GM19468 (cell line): Measurements from ENCODE around the gene ZDHHC3.
"Not testable (repeated sequence)": the region's sequence is repeated elsewhere in the genome, so short reads cannot be mapped to it uniquely, and the experiment has no call there.

Experiments
- ATAC-seq: cut with Tn5 transposase; IDR thresholded peaks from one replicate; pipeline ENCODE4 v1.9.1; 2021; ENCODE audit warnings: mild to moderate bottlenecking, moderate library complexity, moderate number of reproducible peaks; ENCODE audit not compliant: unreplicated experiment; ENCODE audit errors: extremely low read depth

The ZDHHC3 gene

DNA sequence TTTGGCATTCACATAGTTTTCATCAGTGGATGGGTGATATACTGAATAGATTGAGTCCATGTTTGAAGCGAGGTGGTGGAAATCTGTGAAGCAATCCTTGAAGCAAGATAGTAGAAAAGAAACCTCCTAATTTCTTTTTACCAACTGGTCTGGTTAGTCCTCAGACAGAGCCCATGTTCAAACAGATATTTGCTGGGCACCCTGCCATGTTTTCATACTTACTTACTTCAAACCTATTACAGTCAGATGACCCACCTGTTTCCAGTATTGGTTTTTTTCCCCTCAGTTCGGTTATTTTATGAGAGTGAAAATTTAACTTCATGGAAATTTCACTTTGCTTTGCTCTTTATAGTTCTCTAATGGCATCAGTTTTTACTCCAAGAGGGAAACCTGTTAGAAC lies 23.8 kb upstream of the ZDHHC3 start:
- ATAC-seq = no peak

- no peak for ATAC-seq
Observed at GRCh38 chr3:44996556-44996969, 20.6 kb upstream of the ZDHHC3 start.

DNA sequence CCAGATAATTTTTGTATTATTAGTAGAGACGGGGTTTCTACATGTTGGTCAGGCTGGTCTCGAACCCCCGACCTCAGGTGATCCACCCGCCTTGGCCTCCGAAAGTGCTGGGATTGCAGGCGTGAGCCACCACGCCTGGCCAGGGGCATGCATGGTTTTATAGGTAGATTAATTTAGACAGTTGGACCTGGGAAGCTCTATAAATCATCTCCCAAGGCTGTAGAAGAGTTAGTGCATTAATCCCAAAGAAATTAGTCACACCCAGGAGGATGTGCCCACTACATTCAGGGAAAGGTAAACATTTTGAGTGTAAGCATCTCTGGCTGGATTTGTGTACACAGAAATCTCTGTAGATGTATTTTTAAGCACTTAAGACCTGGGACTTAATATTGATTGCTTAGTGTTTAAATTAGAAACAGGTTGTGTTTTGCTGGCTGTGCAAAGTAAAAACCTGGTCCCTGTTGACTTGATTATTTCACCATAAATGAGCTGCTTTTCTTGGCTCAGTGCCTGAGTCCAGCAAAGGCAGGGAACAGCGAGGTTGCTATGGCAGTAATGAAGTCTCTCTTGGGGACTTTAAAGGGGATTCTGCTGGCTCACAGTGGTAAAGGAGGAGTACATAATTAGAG lies 19.3 kb upstream of the ZDHHC3 start:
- no peak for ATAC-seq

DNA sequence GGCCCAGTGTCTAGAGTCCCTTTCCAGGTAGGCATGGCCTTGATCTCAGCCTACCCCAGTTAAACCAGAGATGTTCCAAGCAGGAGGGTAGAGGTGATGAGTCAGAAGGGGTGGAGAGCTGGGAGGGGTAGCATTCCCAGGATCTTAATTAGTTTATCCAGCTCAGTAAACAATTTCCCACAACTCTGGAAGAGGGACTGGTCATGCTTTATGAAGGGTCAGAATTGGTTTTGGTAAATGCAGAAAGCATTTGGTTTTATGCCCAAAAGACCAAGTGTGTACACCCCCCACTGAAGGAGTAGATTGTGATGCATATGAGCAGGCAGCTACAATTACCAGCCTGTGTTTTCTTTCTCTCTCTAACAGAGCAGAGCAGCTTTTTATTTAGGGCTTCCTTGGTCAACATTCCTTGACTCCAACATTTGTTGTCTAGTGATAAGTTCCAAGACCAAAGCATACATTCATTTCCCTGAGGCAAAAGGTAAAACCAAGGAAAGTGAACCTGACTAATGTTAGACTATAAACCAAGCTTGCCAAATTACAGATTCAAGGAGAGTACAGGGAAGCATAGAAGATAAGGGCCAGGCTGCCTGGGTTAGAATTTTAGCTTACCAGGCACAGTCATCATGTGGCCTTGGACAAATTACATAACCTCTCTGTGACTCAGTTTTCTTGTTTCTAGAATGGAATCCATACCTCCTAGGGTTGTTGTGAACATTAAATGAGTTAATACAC lies 17.7 kb upstream of the ZDHHC3 start:
- no peak for ATAC-seq

DNA sequence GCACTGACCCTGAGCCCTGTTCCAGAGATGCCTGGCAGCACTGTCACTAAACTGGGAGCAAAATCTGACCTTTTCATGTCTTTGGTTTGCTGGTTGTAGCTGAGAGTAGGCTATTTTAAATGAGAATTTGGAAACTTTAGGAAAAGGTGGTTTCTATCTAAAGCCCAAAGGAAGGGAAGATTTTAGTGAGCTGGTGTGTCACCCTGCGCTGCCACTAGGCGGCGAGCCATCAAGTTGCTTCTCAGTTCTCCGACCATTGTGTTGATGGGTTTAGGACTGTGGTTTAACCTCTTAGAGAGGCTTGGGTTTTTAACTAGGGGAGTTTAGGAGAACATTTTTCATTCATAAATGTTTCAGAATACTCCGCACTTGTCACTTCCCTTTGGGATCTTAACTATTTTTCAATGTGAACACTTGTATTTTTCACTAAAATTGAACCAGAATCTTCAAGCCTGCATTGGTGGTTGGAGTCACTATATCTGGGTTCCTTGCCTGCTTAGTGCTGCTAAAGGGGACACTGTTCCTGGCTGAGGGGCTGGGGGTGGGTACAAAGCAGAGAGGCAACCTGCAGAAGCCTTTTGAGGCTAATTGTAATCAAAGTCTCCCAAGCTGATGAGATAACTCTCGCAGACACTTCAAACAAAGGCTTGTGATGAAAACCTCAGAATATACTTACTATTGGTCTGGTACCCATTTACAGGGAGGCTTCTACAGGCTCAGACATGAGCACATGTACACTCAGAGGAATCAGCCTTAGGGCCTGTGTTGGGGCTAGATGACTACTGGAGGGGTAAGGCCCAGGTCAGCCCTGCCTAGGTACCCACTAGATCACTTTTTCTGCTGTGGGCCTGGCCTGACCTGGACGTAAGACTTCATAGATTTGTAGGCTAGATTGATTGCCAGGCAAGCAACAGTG lies 16.8 kb upstream of the ZDHHC3 start:
- ATAC-seq = no peak

- no peak for ATAC-seq
Observed at GRCh38 chr3:44991326-44991725, 15.4 kb upstream of the ZDHHC3 start.

DNA sequence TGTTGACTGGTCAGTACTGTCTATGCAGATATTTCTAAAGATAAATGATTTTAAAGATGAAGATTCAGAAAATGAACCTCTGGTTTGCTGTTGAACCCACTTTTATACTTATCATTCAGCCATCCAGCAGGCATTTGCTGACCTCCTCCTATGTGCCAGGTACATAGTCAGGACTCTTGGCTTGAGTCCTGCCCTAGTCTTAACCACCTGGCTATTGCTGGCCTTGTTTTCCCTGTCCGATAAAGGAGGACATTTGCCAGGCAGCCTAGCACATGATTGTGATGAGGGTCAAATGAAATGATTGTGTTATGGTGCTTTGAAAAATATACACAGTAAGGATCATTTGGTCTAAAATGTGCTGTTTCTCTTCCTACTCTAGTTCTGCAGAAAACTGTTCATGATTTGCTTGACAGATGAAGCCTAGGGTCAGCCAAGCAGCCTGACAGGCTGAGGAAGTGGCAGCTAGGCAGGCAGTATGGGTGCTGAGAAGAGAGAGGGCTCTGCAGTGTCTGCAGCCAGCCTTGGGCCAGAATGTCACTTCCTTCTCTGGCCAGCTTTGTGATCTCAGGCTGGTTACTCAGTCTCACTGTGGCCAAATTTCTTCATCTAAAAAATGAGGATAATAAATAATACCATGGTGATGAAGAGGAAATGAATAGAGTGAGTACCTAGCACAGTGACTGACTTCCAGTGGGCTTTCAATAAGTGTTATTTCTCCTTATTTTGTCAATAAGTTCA lies 13.8 kb upstream of the ZDHHC3 start:
- no peak for ATAC-seq

- no peak for ATAC-seq
Observed at GRCh38 chr3:44989141-44989540, 13.2 kb upstream of the ZDHHC3 start.

DNA sequence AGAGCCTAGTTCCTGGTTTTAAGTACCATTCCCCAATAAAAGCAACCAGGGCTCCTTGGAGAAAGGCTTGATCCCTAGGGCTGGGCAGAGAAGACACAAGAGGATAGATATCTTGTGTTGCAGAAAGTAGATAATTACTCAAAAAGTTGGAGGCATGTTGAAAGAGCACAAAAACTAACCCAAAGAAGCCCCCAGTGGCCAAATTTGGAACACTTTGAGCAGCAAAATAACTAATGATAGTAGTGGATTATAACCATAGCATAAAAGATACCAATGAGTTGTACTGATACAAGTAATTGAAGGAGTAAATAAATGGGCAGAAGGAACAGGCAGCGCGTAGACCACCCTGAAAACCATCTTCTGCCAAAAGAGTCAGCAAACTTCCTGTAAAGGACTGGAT lies 12.1 kb upstream of the ZDHHC3 start:
- no peak for ATAC-seq

DNA sequence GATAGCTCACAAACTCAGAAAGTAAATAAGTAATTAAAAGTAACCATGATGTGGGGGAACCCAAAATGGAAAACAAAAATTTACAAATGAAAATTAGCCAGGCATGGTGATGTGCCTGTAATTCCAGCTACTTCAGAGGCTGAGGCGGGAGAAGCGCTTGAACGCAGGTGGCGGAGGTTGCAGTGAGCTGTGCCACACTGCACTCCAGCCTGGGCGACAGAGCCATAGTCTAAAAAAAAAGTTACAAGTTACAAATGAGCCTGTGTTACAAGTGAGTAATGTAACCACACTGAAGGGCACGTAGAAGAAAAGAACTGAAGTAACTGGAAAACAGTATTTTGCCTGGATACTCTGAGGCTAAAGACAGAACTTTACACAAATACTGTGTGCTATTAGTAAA lies 11.4 kb upstream of the ZDHHC3 start:
- no peak for ATAC-seq

DNA sequence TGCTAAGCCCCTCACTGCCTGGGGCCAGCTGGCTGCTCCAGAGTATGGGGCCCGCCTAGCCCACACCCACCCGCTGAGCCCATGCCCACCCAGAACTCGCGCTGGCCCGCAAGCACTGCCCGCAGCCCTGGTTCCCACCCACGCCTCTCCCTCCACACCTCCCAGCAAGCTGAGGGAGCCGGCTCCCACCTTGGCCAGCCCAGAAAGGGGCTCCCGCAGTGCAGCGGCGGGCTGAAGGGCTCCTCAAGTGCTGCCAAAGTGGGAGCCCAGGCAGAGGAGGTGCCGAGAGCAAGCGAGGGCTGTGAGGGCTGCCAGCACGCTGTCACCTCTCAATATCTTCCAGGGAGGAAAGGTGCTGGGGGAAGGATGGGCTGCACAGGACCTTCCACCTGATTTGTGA lies 10.4 kb upstream of the ZDHHC3 start:
- ATAC-seq = not testable (repeated sequence)

- ATAC-seq = no peak
Observed at GRCh38 chr3:44984335-44984734, 8.4 kb upstream of the ZDHHC3 start.

GRCh38 chr3:44983484-44983941 lies 7.5 kb upstream of the ZDHHC3 start:
- ATAC-seq = no peak

DNA sequence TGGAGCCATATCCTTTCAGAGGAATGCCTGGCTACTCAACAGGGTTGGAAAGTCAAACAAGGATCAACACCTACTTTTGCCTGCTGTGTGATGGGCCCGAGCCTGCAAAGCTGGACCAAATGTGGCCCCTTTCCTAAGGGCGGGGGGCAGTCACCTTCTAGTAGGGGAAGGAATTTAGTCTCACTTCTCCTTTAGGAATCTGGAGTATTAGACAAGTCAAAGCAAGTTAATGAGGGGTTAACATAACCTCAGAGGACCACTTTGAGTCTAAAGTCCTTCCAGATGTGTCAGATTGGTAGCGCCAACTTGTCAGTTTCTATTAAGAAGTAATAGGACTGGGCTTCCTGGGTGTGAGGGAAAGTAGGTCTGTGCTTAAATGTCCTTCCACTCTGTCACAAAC lies 6.8 kb upstream of the ZDHHC3 start:
- no peak for ATAC-seq

DNA sequence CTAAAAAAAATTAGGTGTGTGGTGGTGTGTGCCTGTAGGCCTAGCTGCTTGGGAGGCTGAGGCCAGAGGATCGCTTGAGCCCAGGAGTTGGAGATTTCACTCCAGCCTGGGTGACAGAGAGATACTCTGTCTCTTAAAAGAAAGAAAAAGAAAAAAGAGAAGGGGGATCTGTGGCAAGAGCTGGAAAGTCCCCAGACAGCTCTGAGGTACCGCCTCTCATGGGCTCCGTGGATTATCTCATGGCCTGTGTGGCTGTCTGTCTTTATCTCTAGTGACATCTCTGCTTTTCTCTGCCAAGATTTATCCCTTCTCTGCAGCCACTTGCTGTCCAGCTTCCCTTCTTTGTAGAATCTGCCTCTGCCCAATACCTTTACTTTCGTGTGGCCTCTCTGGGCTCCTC lies 5.8 kb upstream of the ZDHHC3 start:
- no peak for ATAC-seq

DNA sequence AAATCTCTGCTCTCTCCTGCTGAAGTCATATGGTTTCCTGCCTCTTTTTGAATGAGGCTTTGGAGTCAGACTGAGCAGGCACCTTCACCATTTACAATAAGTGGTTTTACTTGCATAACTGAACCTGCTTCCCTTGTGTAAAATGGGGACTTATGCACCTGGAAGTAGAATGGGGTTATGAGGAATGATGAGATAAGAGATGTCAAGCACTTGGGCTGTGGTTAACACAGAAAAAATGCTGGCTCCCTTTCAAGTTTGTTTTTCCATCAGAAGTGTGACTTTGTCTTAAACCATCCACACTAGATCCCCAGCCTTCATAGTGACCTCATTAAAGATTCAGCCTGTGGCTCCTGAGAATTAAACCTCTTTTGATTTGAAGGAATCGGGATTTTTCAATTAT lies 5.2 kb upstream of the ZDHHC3 start:
- ATAC-seq = no peak

DNA sequence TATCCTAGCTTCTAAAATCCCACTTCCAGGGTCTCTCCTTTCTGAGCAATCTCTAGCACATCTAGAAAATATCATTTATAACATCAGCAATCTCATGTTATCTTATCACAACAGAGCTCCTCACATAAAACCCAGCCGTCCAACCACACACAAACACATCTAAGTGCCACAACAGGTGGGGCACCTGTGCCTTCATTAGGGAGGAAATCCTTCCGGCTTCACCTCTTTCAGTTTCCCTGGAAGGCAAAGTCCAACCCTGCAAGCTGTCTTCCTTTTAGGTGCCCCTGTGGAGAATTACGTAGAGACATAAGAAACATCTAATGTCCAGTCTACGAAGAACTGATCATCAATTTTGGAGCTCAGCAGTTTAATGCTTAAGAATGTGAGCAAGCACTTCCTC lies 1.6 kb downstream of the ZDHHC3 start:
- no peak for ATAC-seq

GRCh38 chr3:44970926-44971490 lies 5.0 kb downstream of the ZDHHC3 start:
- no peak for ATAC-seq

DNA sequence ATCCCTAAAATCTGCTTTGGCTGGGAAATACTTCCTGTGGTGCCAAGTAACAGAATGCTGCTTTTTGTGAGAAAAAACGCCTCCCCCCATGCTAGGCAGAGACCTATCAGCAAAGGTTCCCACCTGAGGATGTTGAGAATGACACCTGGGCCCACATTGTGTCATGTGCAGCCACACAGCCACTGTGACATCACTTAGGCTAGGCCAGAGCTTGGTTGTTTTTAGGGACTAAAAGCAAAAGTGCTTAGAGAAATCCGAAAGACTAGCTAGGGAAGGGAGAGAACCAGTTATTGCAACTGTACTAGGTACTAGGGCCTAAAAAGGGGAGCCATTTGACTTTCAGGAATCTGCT lies 6.2 kb downstream of the ZDHHC3 start:
- no peak for ATAC-seq

GRCh38 chr3:44969154-44969827 lies 6.7 kb downstream of the ZDHHC3 start:
- no peak for ATAC-seq
